CD8-positive, alpha-beta memory T cell (primary cell): ENCODE data around the gene TGOLN2. TPM values are rescaled to one million over a fixed set of nuclear protein-coding genes. Genes with fewer than 3 reads are reported as not detected.

Experiments
- polyA plus RNA-seq: library from polyadenylated mRNA; unstranded; fragments of 300-500 nt; fragmentation: Illumina TruSeq; gene quantifications from one replicate; pipeline ENCODE4 v1.2.3, GENCODE V29; 2021
- total RNA-seq, 2 experiments: library from RNA; stranded (reverse); gene quantifications; one replicate each; pipeline ENCODE4 v1.2.3, GENCODE V29; 2021

TGOLN2 gene
- total and polyA plus RNA-seq, 3 experiments from 2014 or later, result 55.9 to 95.6 (median 93.4) TPM

Other genes starting within 250 kb of the TGOLN2 start
- not detected for gene TCF7L1, start 194.6 kb downstream of the TGOLN2 start, total RNA-seq
- 0.07 TPM for gene TCF7L1, start 194.6 kb downstream of the TGOLN2 start, polyA plus RNA-seq
- gene RETSAT, start 26.5 kb upstream of the TGOLN2 start, total RNA-seq, result 10 to 100 TPM; 33.4 to 36.0 TPM
- gene RETSAT, start 26.5 kb upstream of the TGOLN2 start, polyA plus RNA-seq, result 23.7 TPM
- gene ELMOD3, start 26.8 kb upstream of the TGOLN2 start, total RNA-seq, result 10 to 100 TPM; 13.6 to 14.4 TPM
- 12.2 TPM for gene ELMOD3, start 26.8 kb upstream of the TGOLN2 start, polyA plus RNA-seq
- 10 to 100 TPM; 22.3 to 22.8 TPM for gene CAPG, start 82.4 kb upstream of the TGOLN2 start, total RNA-seq
- 36.0 TPM for gene CAPG, start 82.4 kb upstream of the TGOLN2 start, polyA plus RNA-seq
- 1 to 10 TPM in 1 of 2 experiments, under 1 TPM in 1; 0.63 to 1.4 TPM for gene SH2D6, start 90.7 kb upstream of the TGOLN2 start, total RNA-seq
- not detected for gene SH2D6, start 90.7 kb upstream of the TGOLN2 start, polyA plus RNA-seq
- 100 to 1,000 TPM; 371 to 376 TPM for gene MAT2A, start 211.2 kb upstream of the TGOLN2 start, total RNA-seq
- 121 TPM for gene MAT2A, start 211.2 kb upstream of the TGOLN2 start, polyA plus RNA-seq
- gene GGCX, start 233.5 kb upstream of the TGOLN2 start, total RNA-seq, result 10 to 100 TPM; 22.3 to 23.3 TPM
- gene GGCX, start 233.5 kb upstream of the TGOLN2 start, polyA plus RNA-seq, result 15.7 TPM
- 10 to 100 TPM; 94.4 to 95.4 TPM for gene VAMP8, start 249.6 kb upstream of the TGOLN2 start, total RNA-seq
- gene VAMP8, start 249.6 kb upstream of the TGOLN2 start, polyA plus RNA-seq, result 355 TPM